SK-N-MC (cell line): Measurements from ENCODE around the gene ADAMTS13.

Experiments
- DNase-seq: peaks from one replicate; pipeline ENCODE4 v3.0.0-alpha.2; 2011; ENCODE audit warnings: low read depth, low spot score
- H3K27ac ChIP-seq: fragments of 200-600 bp; sonication (generic); 2 replicates; pipeline ENCODE4 v1.5.1; 2016; ENCODE audit warnings: mixed run types
- H3K36me3 ChIP-seq: fragments of 200-600 bp; sonication (generic); 2 replicates; pipeline ENCODE4 v1.6.1; 2017; ENCODE audit warnings: antibody characterized with exemption, low read length, mixed read lengths; ENCODE audit not compliant: insufficient read depth
- H3K4me3 ChIP-seq: fragments of 200-600 bp; sonication (generic); 2 replicates; pipeline ENCODE4 v1.5.1; 2016
- H3K9ac ChIP-seq: fragments of 200-600 bp; sonication (generic); 2 replicates; pipeline ENCODE4 v1.8.0; 2017; ENCODE audit warnings: mixed run types, mixed read lengths; ENCODE audit not compliant: insufficient read length
- H3K9me3 ChIP-seq: fragments of 200-600 bp; sonication (generic); 2 replicates; pipeline ENCODE4 v1.6.1; 2017; ENCODE audit warnings: low read depth, mild to moderate bottlenecking, antibody characterized with exemption, low read length, moderate library complexity, mixed read lengths
- EZH2 ChIP-seq: fragments of 200-600 bp; sonication (generic); IDR thresholded peaks from one replicate; pipeline ENCODE4 v1.6.1; 2017; ENCODE audit warnings: antibody characterized with exemption
- FOXP2 ChIP-seq: optimal IDR thresholded peaks from 2 replicates; pipeline ENCODE3; 2011; ENCODE audit warnings: mild to moderate bottlenecking, moderate library complexity; ENCODE audit not compliant: insufficient read depth; ENCODE audit errors: extremely low read length, control extremely low read depth
- POLR2AphosphoS5 ChIP-seq: IDR thresholded peaks from 2 replicates; pipeline ENCODE4 v1.6.1; 2012; ENCODE audit warnings: mild to moderate bottlenecking, low read depth, low read length, borderline replicate concordance

The ADAMTS13 gene

DNA sequence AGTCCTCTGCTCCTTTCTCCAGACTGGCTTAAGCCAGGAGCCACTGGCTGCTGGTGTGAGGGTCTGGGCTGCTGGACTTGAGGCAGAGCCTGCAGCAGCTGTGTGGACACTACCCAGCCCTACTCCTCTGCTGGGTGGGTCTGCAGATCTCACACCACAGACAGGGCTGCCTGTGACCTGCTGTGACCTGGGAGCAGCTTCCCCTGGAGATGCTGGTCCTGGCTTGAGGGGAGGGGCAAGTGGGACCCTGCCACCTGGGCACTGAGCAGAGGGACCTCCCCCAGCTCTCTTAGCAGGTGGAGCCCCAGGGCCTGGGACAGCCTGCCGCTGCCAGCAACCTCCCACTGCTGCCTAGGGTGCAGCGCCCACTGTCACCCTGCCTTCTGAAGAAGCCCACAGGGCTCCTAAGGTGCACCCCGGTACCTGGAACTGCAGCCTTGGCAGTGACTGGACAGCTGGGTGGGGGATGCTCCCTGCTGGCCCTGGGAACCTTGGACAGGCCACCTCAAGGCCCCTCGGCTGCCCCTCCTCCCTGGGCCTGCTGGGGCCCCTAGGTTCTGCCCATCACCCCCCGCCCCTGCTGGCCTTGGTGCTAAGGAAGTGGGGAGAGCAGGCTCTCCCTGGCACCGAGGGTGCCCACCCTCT, 46.7 kb downstream of the ADAMTS13 start:
- Histone ChIP-seq H3K4me3 (no peak overlapping the region), H3K9me3 (no peaks in the 10 kb centered on the region), H3K36me3 (no peaks in the 10 kb centered on the region), H3K27ac (no peak overlapping the region), H3K9ac (no peak overlapping the region)
- DNase-seq: no peak
- no peak for TF ChIP-seq POLR2AphosphoS5
- no peak for TF ChIP-seq FOXP2
- TF ChIP-seq EZH2: no peak

DNA sequence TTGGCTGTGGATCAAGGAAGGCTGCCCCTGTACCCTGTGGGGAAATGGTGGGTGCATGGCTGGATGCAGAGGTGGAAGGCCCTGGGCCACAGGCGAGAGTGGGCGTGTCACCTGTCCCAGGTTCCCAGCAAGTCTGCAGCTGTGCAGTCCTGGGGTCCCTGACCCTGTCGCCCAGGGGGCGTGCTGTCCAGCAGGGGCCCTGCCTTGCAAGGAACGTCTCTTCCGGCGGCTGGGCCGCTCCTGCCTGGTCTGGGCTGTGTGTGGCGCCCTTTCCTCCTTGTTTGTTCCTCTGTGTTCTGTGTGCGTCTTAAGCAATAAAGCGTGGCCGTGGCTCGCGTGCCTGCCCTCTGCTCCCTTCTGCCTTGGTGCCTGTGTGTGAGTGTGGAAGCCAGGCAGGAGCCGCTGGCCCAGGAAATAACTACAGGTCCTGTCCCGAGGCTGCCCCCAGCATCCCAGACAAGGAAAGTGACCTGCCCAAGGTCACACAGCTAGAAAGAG, 48.3 kb downstream of the ADAMTS13 start:
- Histone ChIP-seq H3K4me3 (no peak overlapping the region), H3K9me3 (no peaks in the 10 kb centered on the region), H3K9ac (no peak overlapping the region), H3K27ac (no peak overlapping the region), H3K36me3 (no peaks in the 10 kb centered on the region)
- DNase-seq: no peak
- TF ChIP-seq POLR2AphosphoS5 (no peak), EZH2 (no peak), FOXP2 (no peak)

DNA sequence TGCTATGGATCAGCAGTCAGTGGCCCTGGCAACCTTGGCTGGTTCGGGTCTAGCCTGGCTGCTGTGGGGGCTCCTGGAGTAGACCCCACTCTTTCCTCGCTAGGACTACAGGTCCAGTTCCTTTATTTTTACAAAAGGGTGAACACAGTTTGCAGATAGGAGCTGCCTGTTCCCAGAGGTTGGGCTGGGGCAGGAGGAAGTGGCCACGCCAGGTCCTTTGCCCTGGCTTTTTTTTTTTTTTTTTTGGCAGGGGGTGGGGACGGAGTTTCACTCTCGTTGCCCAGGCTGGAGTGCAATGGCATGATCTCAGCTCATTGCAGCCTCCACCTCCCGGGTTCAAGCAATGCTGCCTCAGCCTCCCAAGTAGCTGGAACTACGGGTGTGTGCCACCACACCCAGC, 48.8 kb downstream of the ADAMTS13 start:
- Histone ChIP-seq H3K27ac (no peak overlapping the region), H3K9me3 (no peaks in the 10 kb centered on the region), H3K9ac (no peak overlapping the region), H3K36me3 (no peaks in the 10 kb centered on the region), H3K4me3 (no peak overlapping the region)
- TF ChIP-seq EZH2 (no peak), POLR2AphosphoS5 (no peak), FOXP2 (no peak)
- DNase-seq: no peak

DNA sequence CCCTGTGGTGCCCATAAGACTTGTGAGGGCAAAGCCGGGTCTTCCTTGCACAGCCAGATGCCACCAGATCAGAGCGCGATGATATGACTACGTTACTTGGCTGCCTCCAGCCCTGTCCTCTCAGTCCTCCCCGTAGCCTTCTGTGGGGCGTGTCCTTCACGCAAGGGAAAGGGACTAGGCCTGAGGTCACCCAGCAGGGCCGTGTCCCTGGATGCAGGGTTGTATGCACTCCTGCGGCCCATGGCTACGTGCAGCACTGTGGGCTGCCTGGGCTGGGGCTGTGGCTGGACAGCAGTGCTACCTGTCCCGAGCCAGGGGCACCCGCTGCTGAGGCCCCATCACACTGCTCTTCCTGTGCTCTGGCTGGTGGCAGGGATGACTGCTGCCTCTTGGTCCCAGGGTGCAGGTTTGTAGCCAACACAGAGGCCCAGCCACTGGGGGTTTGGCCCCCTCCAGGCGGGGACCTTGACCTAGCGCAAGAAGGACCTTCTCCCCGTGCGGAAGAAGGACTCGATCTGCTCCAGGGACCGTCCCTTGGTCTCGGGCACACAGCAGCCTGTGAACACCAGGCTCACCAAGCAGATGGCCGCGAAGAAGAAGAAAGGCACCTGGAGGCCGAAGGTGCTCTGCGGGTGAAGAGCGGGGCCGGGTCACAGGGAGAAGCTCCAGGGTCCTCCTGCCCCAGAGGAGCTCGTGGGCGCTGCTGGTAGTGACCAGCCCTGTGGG, 49.5 kb downstream of the ADAMTS13 start:
- DNase-seq: no peak
- Histone ChIP-seq H3K9ac (no peak overlapping the region), H3K9me3 (no peaks in the 10 kb centered on the region), H3K4me3 (no peak overlapping the region), H3K27ac (no peak overlapping the region), H3K36me3 (no peaks in the 10 kb centered on the region)
- TF ChIP-seq POLR2AphosphoS5: no peak
- TF ChIP-seq FOXP2: no peak
- TF ChIP-seq EZH2: no peak

DNA sequence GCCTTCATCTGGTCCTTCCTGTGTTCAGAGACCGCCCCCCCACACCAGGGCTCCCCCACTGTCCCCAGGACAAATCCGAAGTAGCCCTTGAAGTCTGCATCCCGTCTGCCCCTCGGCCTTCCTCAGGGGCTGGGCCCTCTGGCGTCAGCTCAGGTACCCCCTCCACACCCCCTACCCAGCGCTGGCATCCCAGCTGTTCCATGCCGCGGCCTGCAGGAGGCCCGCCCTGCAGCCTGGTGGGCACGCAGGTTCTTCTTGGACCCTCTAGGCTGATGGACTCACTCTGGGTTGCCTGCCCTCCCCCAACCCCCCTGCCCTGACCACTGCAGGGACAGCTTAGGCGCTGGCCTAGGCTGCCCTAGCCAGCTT, 50.1 kb downstream of the ADAMTS13 start:
- no peak for TF ChIP-seq EZH2
- no peak for TF ChIP-seq POLR2AphosphoS5
- no peak for TF ChIP-seq FOXP2
- Histone ChIP-seq H3K27ac (no peak overlapping the region), H3K36me3 (no peaks in the 10 kb centered on the region), H3K9ac (no peak overlapping the region), H3K4me3 (no peak overlapping the region), H3K9me3 (no peaks in the 10 kb centered on the region)
- no peak for DNase-seq

DNA sequence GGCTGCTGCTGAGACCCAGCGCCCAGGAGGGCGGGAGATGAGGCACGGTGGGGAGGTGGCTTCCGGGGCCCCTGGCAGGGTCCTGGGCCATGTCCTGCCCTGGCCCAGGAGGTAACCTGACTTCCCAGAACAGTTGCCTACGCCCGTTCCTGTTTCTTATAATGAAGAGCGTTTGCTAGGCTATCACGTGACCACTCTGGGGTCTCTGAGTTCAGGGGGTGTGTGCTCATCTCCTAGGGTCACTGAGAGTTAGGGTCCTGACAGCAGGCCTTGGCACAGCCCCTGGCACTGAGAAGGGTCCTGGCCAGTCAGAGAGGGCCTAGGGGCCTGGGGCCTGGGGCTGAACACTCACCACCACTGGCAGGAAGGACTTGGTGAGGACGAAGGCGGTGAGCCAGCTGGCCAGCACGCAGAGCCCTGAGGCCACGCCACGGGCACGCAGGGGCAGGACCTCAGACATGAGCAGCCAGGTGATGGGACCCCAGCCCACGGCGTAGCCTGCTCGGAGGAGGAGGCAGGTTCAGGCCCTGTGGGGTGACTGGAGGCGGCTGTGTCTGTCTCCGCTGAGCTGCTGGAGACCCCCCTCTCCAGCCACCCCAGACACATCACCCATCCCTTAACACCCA, 50.7 kb downstream of the ADAMTS13 start:
- Histone ChIP-seq H3K36me3 (no peaks in the 10 kb centered on the region), H3K9ac (no peak overlapping the region), H3K9me3 (no peaks in the 10 kb centered on the region), H3K27ac (no peak overlapping the region), H3K4me3 (no peak overlapping the region)
- no peak for DNase-seq
- TF ChIP-seq POLR2AphosphoS5: no peak
- TF ChIP-seq FOXP2: no peak
- no peak for TF ChIP-seq EZH2

DNA sequence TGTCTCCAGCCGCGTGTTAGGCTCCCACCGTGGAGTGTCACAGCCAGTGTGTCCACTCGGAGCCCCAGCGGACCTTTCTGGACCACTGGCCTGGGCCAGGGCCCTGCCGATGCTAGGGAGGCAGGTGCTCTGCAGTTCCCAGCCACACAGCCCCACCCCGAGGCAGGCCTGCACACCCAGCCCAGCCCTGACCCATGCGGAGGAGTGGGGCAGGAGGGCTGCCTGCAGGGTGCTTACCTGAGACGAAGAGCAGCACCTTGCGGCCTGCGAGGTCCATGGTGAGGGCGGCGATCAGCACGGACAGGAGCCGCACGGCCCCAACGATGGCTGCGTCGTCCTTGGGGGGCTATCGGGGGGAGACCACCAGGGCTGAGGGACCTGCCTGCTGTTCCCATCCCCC, 51.6 kb downstream of the ADAMTS13 start:
- TF ChIP-seq EZH2 (no peak), FOXP2 (no peak), POLR2AphosphoS5 (no peak)
- no peaks in the 10 kb centered on the region for H3K9me3 ChIP-seq
- H3K9ac ChIP-seq: no peak overlapping the region
- H3K27ac ChIP-seq: no peak overlapping the region
- no peak for DNase-seq
- H3K36me3 ChIP-seq: no peaks in the 10 kb centered on the region
- H3K4me3 ChIP-seq: no peak overlapping the region

DNA sequence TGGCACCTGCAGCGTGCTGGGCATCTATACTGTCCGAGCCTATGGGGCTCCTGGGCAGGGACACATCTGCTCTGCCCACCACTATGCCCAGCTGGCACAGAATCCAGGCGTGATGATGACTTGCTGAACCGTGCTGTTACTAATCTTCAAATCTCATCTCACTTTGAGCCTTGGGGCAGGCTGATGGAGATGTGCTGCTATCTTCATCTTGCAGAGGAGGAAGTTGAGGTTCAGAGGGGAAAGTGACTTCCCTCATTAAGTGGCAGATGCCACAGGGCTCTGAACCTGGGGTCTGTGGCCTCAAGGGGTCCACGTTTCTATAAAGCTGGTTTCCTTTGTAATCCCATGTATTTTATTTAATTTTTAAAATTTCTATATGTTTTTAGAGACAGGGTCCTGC, 52.0 kb downstream of the ADAMTS13 start:
- no peaks in the 10 kb centered on the region for H3K36me3 ChIP-seq
- no peak for TF ChIP-seq EZH2
- no peak for TF ChIP-seq FOXP2
- TF ChIP-seq POLR2AphosphoS5: no peak
- no peak for DNase-seq
- H3K27ac ChIP-seq: no peak overlapping the region
- H3K9me3 ChIP-seq: no peaks in the 10 kb centered on the region
- no peak overlapping the region for H3K9ac ChIP-seq
- H3K4me3 ChIP-seq: no peak overlapping the region
